Effector memory CD8-positive, alpha-beta T cell (primary cell): ENCODE results near the gene GNL3.

Source experiments
- ATAC-seq: fragments of 150-1000 bp; cut with Tn5 transposase; replicated peaks from 2 replicates; pipeline ENCODE4 v1.10.0; 2021; ENCODE audit warnings: mild to moderate bottlenecking, moderate library complexity
- DNase-seq, 3 experiments: peaks; one replicate each; pipeline ENCODE4 v3.0.0; 2021
- H3K27ac Mint-ChIP-seq, 2 donors: one replicate each; pipeline ENCODE4 v1.8.0; 2022; ENCODE audit warnings: mild to moderate bottlenecking in 2 of 2, mixed read lengths in 2 of 2, moderate library complexity in 2 of 2
- H3K27me3 Mint-ChIP-seq, 2 donors: one replicate each; pipeline ENCODE4 v1.8.0; 2022; ENCODE audit warnings: mixed read lengths in 2 of 2
- H3K36me3 Mint-ChIP-seq: one replicate; pipeline ENCODE4 v1.8.0; 2022; ENCODE audit warnings: mild to moderate bottlenecking, moderate library complexity, mixed read lengths; ENCODE audit not compliant: insufficient read depth
- H3K4me1 Mint-ChIP-seq, 2 donors: one replicate each; pipeline ENCODE4 v1.8.0; 2022; ENCODE audit warnings: low read depth in 2 of 2, mixed read lengths in 2 of 2
- H3K4me3 Mint-ChIP-seq, 2 donors: one replicate each; pipeline ENCODE4 v1.8.0; 2022; ENCODE audit warnings: mild to moderate bottlenecking in 2 of 2, mixed read lengths in 2 of 2, moderate library complexity in 2 of 2
- H3K9me3 Mint-ChIP-seq, 2 donors: one replicate each; pipeline ENCODE4 v1.8.0; 2022; ENCODE audit warnings: mixed read lengths in 2 of 2

Gene GNL3

GRCh38 chr3:52743721-52744120 is 57.9 kb downstream of the GNL3 start:
- peaks cover 62% of the 10 kb centered on the region for H3K36me3 Mint-ChIP-seq

More at GRCh38 chr3:52743721-52744120, 57.9 kb downstream of the GNL3 start:
- ATAC-seq (no peak), DNase-seq (no peak)
- Mint-ChIP-seq H3K9me3 (no peaks in the 10 kb centered on the region), H3K27me3 (no peaks in the 10 kb centered on the region), H3K4me1 (no peaks in the 10 kb centered on the region), H3K27ac (no peak overlapping the region), H3K4me3 (no peak overlapping the region)
